GM23248 (cell line): ENCODE measurements around the gene MPPED1. TPM values are rescaled to one million over a fixed set of nuclear protein-coding genes. Genes with fewer than 3 reads are reported as not detected.

Experiments
- DNase-seq: peaks from one replicate; pipeline ENCODE4 v3.0.0-alpha.2; 2015
- H2AFZ ChIP-seq: fragments of 200-600 bp; sonication (generic); 2 replicates; pipeline ENCODE4 v1.6.1; 2016; ENCODE audit warnings: antibody characterized with exemption
- H3F3A ChIP-seq: fragments of 200-600 bp; sonication (generic); 2 replicates; pipeline ENCODE4 v1.6.1; 2016; ENCODE audit warnings: mild to moderate bottlenecking, antibody characterized with exemption, mixed run types; ENCODE audit not compliant: insufficient read depth
- H3K27ac ChIP-seq: fragments of 200-600 bp; sonication (generic); 2 replicates; pipeline ENCODE4 v1.5.1; 2016; ENCODE audit warnings: mild to moderate bottlenecking
- H3K27me3 ChIP-seq: fragments of 200-600 bp; sonication (generic); replicated peaks from 2 replicates; pipeline ENCODE4 v1.6.1; 2016; ENCODE audit warnings: mild to moderate bottlenecking; ENCODE audit not compliant: insufficient read depth
- H3K36me3 ChIP-seq: fragments of 200-600 bp; sonication (generic); 2 replicates; pipeline ENCODE4 v1.6.1; 2016; ENCODE audit warnings: low read depth, mild to moderate bottlenecking
- H3K4me1 ChIP-seq: fragments of 200-600 bp; sonication (generic); 2 replicates; pipeline ENCODE4 v1.6.1; 2016; ENCODE audit warnings: mild to moderate bottlenecking; ENCODE audit not compliant: insufficient read depth
- H3K4me2 ChIP-seq: fragments of 200-600 bp; sonication (generic); one replicate; pipeline ENCODE4 v1.6.1; 2016; ENCODE audit warnings: mild to moderate bottlenecking; ENCODE audit not compliant: unreplicated experiment
- H3K4me3 ChIP-seq: fragments of 200-600 bp; sonication (generic); 2 replicates; pipeline ENCODE4 v1.5.1; 2016; ENCODE audit warnings: mild to moderate bottlenecking
- H3K79me2 ChIP-seq: fragments of 200-600 bp; sonication (generic); 2 replicates; pipeline ENCODE4 v1.6.1; 2016; ENCODE audit warnings: mild to moderate bottlenecking; ENCODE audit not compliant: insufficient read depth
- H3K9ac ChIP-seq: fragments of 200-600 bp; sonication (generic); 2 replicates; pipeline ENCODE4 v1.6.1; 2016; ENCODE audit warnings: mild to moderate bottlenecking
- H3K9me2 ChIP-seq: fragments of 200-600 bp; sonication (generic); 2 replicates; pipeline ENCODE4 v1.6.1; 2016; ENCODE audit warnings: mixed run types, mild to moderate bottlenecking, moderate library complexity; ENCODE audit not compliant: insufficient read depth
- H3K9me3 ChIP-seq: fragments of 200-600 bp; sonication (generic); one replicate; pipeline ENCODE4 v1.6.1; 2017; ENCODE audit warnings: low read depth
- H4K20me1 ChIP-seq: fragments of 200-600 bp; sonication (generic); 2 replicates; pipeline ENCODE4 v1.6.0; 2016; ENCODE audit not compliant: insufficient read depth
- EZH2 ChIP-seq: fragments of 200-600 bp; sonication (generic); IDR thresholded peaks from 2 replicates; pipeline ENCODE4 v1.6.1; 2018; ENCODE audit warnings: antibody characterized with exemption, mild to moderate bottlenecking; ENCODE audit not compliant: insufficient read depth, poor library complexity, severe bottlenecking
- EZH2phosphoT487 ChIP-seq: fragments of 200-600 bp; sonication (generic); IDR thresholded peaks from 2 replicates; pipeline ENCODE4 v1.6.1; 2018; ENCODE audit warnings: antibody characterized with exemption, moderate library complexity, mild to moderate bottlenecking, low read depth; ENCODE audit not compliant: insufficient read depth
- WGBS, 2 experiments: methylation state at CpG; one replicate each; pipeline ENCODE4 v1.1.6; 2015 to 2017; ENCODE audit warnings: low lambda C conversion rate in 2 of 2, low coverage in 1 of 2; ENCODE audit errors: missing lambda C conversion rate in 2 of 2; 5-methylcytosine and 5-hydroxymethylcytosine counted together
- in situ Hi-C: fragments of 300-500 bp; cut with MboI; formaldehyde crosslinking; loops from 2 replicates; pipeline ENCODE4 v1.15.0; 2020
- polyA plus RNA-seq: library from polyadenylated mRNA; unstranded; fragments of >200 nt; fragmentation: Nextera tagmentation; extraction: Ambion mirVana; gene quantifications from 2 replicates; pipeline ENCODE4 v1.2.1, GENCODE V29; 2016
- total RNA-seq: library from RNA; depleted of rRNA; stranded (reverse); fragments of >200 nt; shearing (Covaris generic); gene quantifications from 2 replicates; pipeline ENCODE4 v1.2.3, GENCODE V29; 2014

Gene MPPED1
- total and polyA plus RNA-seq, 2 experiments from 2014 or later, result not detected

DNA sequence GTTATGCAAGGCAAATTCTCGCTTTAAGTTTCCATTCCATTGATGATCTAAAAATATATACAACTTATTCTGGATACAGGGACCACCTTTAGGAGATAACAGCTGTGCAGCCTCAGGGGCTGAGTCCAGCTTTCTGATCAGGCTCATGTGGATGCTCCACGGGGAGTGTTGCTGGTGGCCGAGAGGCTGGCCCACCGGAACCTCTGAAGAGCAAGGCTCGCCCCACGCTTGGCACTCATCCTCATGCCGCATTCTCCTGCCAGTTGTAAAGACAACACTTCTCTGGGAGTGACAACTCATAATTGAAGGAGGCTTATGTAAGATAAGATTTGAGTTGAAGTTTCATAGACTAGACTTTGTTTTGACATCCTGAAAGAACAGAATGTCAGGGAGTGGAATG is 123.5 kb downstream of the MPPED1 start:
- WGBS, 2 experiments, result 67 to 69% methylated on average over 7 of the region's 7 CpGs

DNA sequence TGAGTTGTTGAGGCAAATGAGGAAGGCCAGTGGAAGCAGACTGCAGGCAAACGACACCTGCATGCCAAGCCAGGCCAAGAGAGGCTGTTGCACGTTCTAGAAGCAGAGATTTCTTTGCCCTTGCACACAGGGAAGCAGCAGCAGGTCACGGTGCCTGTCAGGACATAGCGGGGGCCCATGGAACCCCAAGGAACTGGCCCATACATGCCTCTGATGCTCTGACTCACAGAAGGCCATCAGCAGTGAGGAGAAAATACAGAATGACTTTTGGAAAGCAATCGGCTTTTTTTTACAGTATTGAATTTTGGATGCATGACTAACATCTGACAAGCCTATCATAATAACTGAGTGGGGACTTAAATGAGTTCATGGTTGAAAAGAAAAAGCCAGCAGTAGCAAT is 123.9 kb downstream of the MPPED1 start:
- no peak overlapping the region for H2AFZ ChIP-seq
- no peak for TF ChIP-seq EZH2
- no peak for TF ChIP-seq EZH2phosphoT487
- H4K20me1 ChIP-seq, result no peaks in the 10 kb centered on the region
- no peak overlapping the region for H3K9ac ChIP-seq
- in situ Hi-C loops, result no loop called here
- H3K27ac ChIP-seq, result no peak overlapping the region
- 43 to 47% methylated on average over 5 of the region's 5 CpGs for WGBS, 2 experiments
- no peaks in the 10 kb centered on the region for H3K79me2 ChIP-seq
- no peak for DNase-seq
- H3K4me1 ChIP-seq, result no peaks in the 10 kb centered on the region
- no peaks in the 10 kb centered on the region for H3K9me2 ChIP-seq
- H3K4me3 ChIP-seq, result no peak overlapping the region
- H3K36me3 ChIP-seq, result no peaks in the 10 kb centered on the region
- H3K4me2 ChIP-seq, result no peak overlapping the region
- H3K27me3 ChIP-seq, result no peaks in the 10 kb centered on the region
- no peaks in the 10 kb centered on the region for H3F3A ChIP-seq
- H3K9me3 ChIP-seq, result no peaks in the 10 kb centered on the region

More for the DNA sequence above, 123.5 kb downstream of the MPPED1 start:
- H3K4me1 ChIP-seq, result no peaks in the 10 kb centered on the region
- H3K79me2 ChIP-seq, result no peaks in the 10 kb centered on the region
- H3K9me3 ChIP-seq, result no peaks in the 10 kb centered on the region
- no peak for TF ChIP-seq EZH2
- H3F3A ChIP-seq, result no peaks in the 10 kb centered on the region
- H3K4me2 ChIP-seq, result no peak overlapping the region
- DNase-seq, result no peak
- H3K9ac ChIP-seq, result no peak overlapping the region
- H3K27ac ChIP-seq, result no peak overlapping the region
- H3K36me3 ChIP-seq, result no peaks in the 10 kb centered on the region
- H3K27me3 ChIP-seq, result no peaks in the 10 kb centered on the region
- in situ Hi-C loops, result no loop called here
- H3K9me2 ChIP-seq, result no peaks in the 10 kb centered on the region
- no peak overlapping the region for H3K4me3 ChIP-seq
- no peak overlapping the region for H2AFZ ChIP-seq
- H4K20me1 ChIP-seq, result no peaks in the 10 kb centered on the region

DNA sequence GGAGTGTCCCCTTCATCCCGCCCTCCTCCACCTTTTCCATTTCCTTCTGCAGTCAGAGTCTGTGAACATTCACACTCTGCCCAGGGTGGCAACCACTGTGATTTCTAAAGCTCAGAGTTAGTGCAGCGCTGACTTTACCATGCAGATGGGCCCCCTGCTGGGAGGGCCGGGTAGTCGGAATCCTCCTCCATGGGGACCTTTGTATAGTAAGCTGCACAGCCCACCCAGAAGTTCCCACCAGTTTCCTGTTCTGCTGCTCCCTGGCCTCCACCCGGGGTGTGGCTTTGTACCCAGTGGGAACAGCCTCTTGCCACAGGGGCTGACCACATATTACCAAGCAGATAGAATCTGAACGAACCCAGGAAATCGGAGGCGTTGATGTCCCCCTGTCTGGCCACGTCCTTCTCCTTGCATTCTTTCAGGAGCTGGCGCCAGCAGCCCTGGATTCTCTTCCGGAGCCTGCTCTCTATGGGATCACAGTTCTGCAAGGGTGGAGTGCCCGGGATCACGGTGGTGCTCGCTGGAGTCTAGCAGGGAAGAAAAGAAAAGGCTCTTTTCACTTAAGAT is 125.3 kb downstream of the MPPED1 start:
- no peaks in the 10 kb centered on the region for H3K9me2 ChIP-seq
- H3K27me3 ChIP-seq, result no peaks in the 10 kb centered on the region
- H3F3A ChIP-seq, result no peaks in the 10 kb centered on the region
- WGBS, 2 experiments, result 57 to 58% methylated on average over 14 of the region's 14 CpGs
- in situ Hi-C loops, result no loop called here
- no peaks in the 10 kb centered on the region for H3K9me3 ChIP-seq
- H4K20me1 ChIP-seq, result no peaks in the 10 kb centered on the region
- H3K4me2 ChIP-seq, result no peak overlapping the region
- no peaks in the 10 kb centered on the region for H3K79me2 ChIP-seq
- H2AFZ ChIP-seq, result no peak overlapping the region
- TF ChIP-seq EZH2 (no peak), EZH2phosphoT487 (no peak)
- no peak overlapping the region for H3K27ac ChIP-seq
- H3K9ac ChIP-seq, result no peak overlapping the region
- no peak overlapping the region for H3K4me3 ChIP-seq
- no peaks in the 10 kb centered on the region for H3K36me3 ChIP-seq
- DNase-seq, result no peak
- H3K4me1 ChIP-seq, result no peaks in the 10 kb centered on the region

DNA sequence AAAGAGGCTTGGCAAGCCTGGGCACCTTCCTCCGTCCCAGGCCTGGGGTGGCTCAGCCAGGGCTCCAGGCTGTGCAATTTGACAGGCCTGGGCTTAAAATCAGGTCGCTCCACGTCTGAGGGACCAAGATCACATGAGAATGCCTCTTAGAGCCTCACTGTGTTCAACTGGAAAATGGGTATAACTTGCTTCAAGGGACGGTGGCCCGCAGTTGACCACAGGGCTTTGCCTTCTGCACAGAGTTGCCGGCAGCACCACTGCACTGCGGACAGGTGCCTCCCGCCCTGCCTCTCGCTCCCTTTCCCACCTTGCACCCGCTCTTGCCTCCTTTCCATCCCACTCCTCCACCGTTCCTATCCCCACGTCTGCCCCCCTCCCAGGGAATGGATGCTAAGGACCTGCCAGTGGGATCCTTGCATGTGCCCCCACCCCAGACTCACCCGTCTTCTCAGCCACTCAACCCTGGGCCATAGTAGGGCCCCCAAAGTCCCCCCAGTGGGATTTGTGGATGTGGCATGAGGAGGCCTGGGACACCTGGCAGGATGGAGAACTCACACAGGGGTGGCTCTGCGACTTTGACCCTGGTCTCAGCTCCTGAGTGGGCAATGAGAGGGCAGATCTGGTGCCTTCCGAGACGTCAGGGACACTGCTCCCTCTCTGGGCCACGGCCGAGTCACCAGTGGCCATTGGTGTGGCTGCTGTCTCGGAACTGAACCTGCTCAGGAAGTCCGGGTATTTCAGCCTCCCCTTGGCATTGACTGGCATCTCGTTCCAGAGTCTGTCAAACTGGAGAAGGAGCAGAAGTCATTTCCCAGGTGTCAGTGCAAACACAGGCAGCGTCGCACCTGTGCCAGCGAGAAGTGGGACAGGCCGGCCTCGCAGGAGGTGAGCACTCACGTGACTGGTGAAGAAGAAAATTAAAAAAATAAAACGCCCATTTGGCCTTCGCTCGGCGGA is 128.0 kb downstream of the MPPED1 start:
- no peak overlapping the region for H3K4me3 ChIP-seq
- no peaks in the 10 kb centered on the region for H3F3A ChIP-seq
- no peak overlapping the region for H3K4me2 ChIP-seq
- no peaks in the 10 kb centered on the region for H3K9me3 ChIP-seq
- H3K36me3 ChIP-seq, result no peaks in the 10 kb centered on the region
- H2AFZ ChIP-seq, result no peak overlapping the region
- WGBS, 2 experiments, result 59 to 60% methylated on average over 31 of the region's 31 CpGs
- no peak for DNase-seq
- no peaks in the 10 kb centered on the region for H3K4me1 ChIP-seq
- H3K79me2 ChIP-seq, result no peaks in the 10 kb centered on the region
- H3K27me3 ChIP-seq, result no peaks in the 10 kb centered on the region
- no peak overlapping the region for H3K9ac ChIP-seq
- H3K9me2 ChIP-seq, result no peaks in the 10 kb centered on the region
- H4K20me1 ChIP-seq, result no peaks in the 10 kb centered on the region
- in situ Hi-C loops, result no loop called here
- no peak overlapping the region for H3K27ac ChIP-seq
- no peak for TF ChIP-seq EZH2
- no peak for TF ChIP-seq EZH2phosphoT487
